OCI-LY7 (cell line): Measurements from ENCODE around the gene CLIC4. TPM values are rescaled to one million over a fixed set of nuclear protein-coding genes. Genes with fewer than 3 reads are reported as not detected.
A peak's percentile ranks its signal among the peaks of the same experiment; 100 is the strongest.

Source experiments
- BruUV-seq: library from RNA; stranded (reverse); fragments of 400-500 nt; replicated peaks from 2 replicates; lab custom pipeline; 2021; lab: Mats Ljungman, UMichigan
- CTCF ChIA-PET: fragments of 300-600 bp; sonication (Branson Sonifier 250); formaldehyde crosslinking; loops from one replicate; lab custom pipeline; 2022; ENCODE audit warnings: antibody characterized with exemption; ENCODE audit not compliant: unreplicated experiment; lab: Charles Lee
- POLR2A ChIA-PET: fragments of 300-600 bp; sonication (Branson Sonifier 250); formaldehyde crosslinking; loops from one replicate; lab custom pipeline; 2022; ENCODE audit warnings: antibody characterized with exemption; lab: Charles Lee
- DNase-seq: peaks from one replicate; pipeline ENCODE4 v3.0.0-alpha.2; 2015; ENCODE audit warnings: low spot score
- H2AFZ ChIP-seq: fragments of 200-600 bp; sonication (generic), shearing (Covaris generic); 2 replicates; pipeline ENCODE4 v1.6.1; 2014; ENCODE audit warnings: mild to moderate bottlenecking, antibody characterized with exemption, low read length, moderate library complexity
- H3K27ac ChIP-seq: fragments of 200-600 bp; sonication (generic); 2 replicates; pipeline ENCODE4 v1.5.1; 2014; ENCODE audit warnings: mixed run types, low read depth, mild to moderate bottlenecking, moderate library complexity, low read length, inconsistent platforms; ENCODE audit not compliant: poor library complexity, severe bottlenecking
- H3K36me3 ChIP-seq: fragments of 200-600 bp; sonication (generic); 2 replicates; pipeline ENCODE4 v1.6.1; 2014; ENCODE audit warnings: mild to moderate bottlenecking, antibody characterized with exemption, low read length, moderate library complexity, mixed read lengths; ENCODE audit not compliant: insufficient read depth
- H3K4me1 ChIP-seq: fragments of 200-600 bp; sonication (generic); 2 replicates; pipeline ENCODE4 v1.5.1; 2014; ENCODE audit warnings: mild to moderate bottlenecking, low read length; ENCODE audit not compliant: insufficient read depth, poor library complexity, severe bottlenecking
- H3K4me2 ChIP-seq: fragments of 200-600 bp; sonication (generic); 2 replicates; pipeline ENCODE4 v1.6.1; 2014; ENCODE audit warnings: mild to moderate bottlenecking, low read length
- H3K4me3 ChIP-seq: fragments of 200-600 bp; sonication (generic); 2 replicates; pipeline ENCODE4 v1.5.1; 2014; ENCODE audit warnings: mild to moderate bottlenecking, low read depth, low read length; ENCODE audit not compliant: poor library complexity, severe bottlenecking
- H3K79me2 ChIP-seq: fragments of 200-600 bp; sonication (generic); 2 replicates; pipeline ENCODE4 v1.6.1; 2016; ENCODE audit warnings: low read depth, mild to moderate bottlenecking, low read length, moderate library complexity, mixed read lengths; ENCODE audit not compliant: insufficient read depth
- H3K9me2 ChIP-seq: fragments of 200-600 bp; sonication (generic); 2 replicates; pipeline ENCODE4 v1.6.1; 2016; ENCODE audit warnings: mild to moderate bottlenecking, low read length, mixed read lengths; ENCODE audit not compliant: insufficient read depth
- H3K9me3 ChIP-seq: fragments of 200-600 bp; sonication (generic); 2 replicates; pipeline ENCODE4 v1.6.1; 2014; ENCODE audit warnings: mild to moderate bottlenecking, mixed run types, low read length, mixed read lengths
- H4K20me1 ChIP-seq: fragments of 200-600 bp; sonication (generic); 2 replicates; pipeline ENCODE4 v1.6.1; 2014; ENCODE audit warnings: mild to moderate bottlenecking, antibody characterized with exemption, low read length, moderate library complexity, mixed read lengths; ENCODE audit not compliant: insufficient read depth
- CTCF ChIP-seq: fragments of 200-600 bp; sonication (generic); conservative IDR thresholded peaks from 2 replicates; pipeline ENCODE4 v1.5.1; 2014; ENCODE audit warnings: mild to moderate bottlenecking, antibody characterized with exemption, low read length, moderate library complexity, mixed read lengths
- EZH2phosphoT487 ChIP-seq: fragments of 200-600 bp; sonication (generic); IDR thresholded peaks from 2 replicates; pipeline ENCODE4 v1.6.1; 2018; ENCODE audit warnings: low read depth, borderline replicate concordance, mild to moderate bottlenecking, mixed run types, antibody characterized with exemption, low read length, moderate library complexity, mixed read lengths
- intact Hi-C: fragments of 100-400 bp; cut with micrococcal nuclease; formaldehyde crosslinking; loops from one replicate; pipeline ENCODE4 v1.10.0; 2022; ENCODE audit not compliant: unreplicated experiment
- total RNA-seq, 2 experiments: library from RNA; depleted of rRNA in 1 of 2; stranded (reverse); fragments of >200 nt in 1 of 2; shearing (Covaris generic) in 1 of 2; gene quantifications; 2 replicates each; pipeline ENCODE4 v1.2.3, GENCODE V29; 2014 to 2022

The CLIC4 gene
- total RNA-seq, 2 experiments from 2014 or later: 35.5 to 116 TPM

- intact Hi-C loops: loop anchor here (2.0 to 10.0 kb wide), 5 partner anchors 55 to 1216 kb away; partner anchors contain the start of genes MACO1 and SYF2
- peak overlapping the region; percentile 72 for H3K4me2 ChIP-seq
- no peaks in the 10 kb centered on the region for H4K20me1 ChIP-seq
- no TSS peak for BruUV-seq
- peak overlapping the region; percentile 43 for H3K4me3 ChIP-seq
- peak; percentile 60 for DNase-seq
- CTCF ChIA-PET: no interaction called here
- peak overlapping the region; percentile 77 for H2AFZ ChIP-seq
- no peaks in the 10 kb centered on the region for H3K36me3 ChIP-seq
- H3K9me2 ChIP-seq: no peaks in the 10 kb centered on the region
- TF ChIP-seq CTCF (no peak), EZH2phosphoT487 (no peak)
- POLR2A ChIA-PET: interaction anchor here (2.4 kb wide), 1 partner anchor 45 kb away, joined by 5 read pairs; no protein-coding TSS in a partner anchor
- peaks cover 23% of the 10 kb centered on the region for H3K79me2 ChIP-seq
- peaks cover 48% of the 10 kb centered on the region for H3K4me1 ChIP-seq
- H3K9me3 ChIP-seq: no peaks in the 10 kb centered on the region
- peak overlapping the region; percentile 34 for H3K27ac ChIP-seq
Measured at GRCh38 chr1:24743404-24744211, 1.6 kb upstream of the CLIC4 start.

- H3K4me1 ChIP-seq: peaks cover 70% of the 10 kb centered on the region
- POLR2A ChIA-PET: interaction anchor here (0.6 to 2.4 kb wide), 10 partner anchors 15 to 1169 kb away, joined by 3 to 6 read pairs (median 4); no protein-coding TSS in a partner anchor
Measured at GRCh38 chr1:24745711-24746413, 615 bp downstream of the CLIC4 start.

More at GRCh38 chr1:24745711-24746413, 615 bp downstream of the CLIC4 start:
- no peaks in the 10 kb centered on the region for H3K9me2 ChIP-seq
- H3K27ac ChIP-seq: peak overlapping the region; percentile 93
- H2AFZ ChIP-seq: peak overlapping the region; percentile 27; the same call in 1 of the 2 replicates
- DNase-seq: peak; percentile 67
- peaks cover 12% of the 10 kb centered on the region for H3K36me3 ChIP-seq
- H3K4me2 ChIP-seq: peak overlapping the region; percentile 69
- no peak for TF ChIP-seq EZH2phosphoT487
- TF ChIP-seq CTCF: no peak
- peak overlapping the region; percentile 94 for H3K4me3 ChIP-seq
- no TSS peak for BruUV-seq
- H3K79me2 ChIP-seq: peaks cover 44% of the 10 kb centered on the region
- intact Hi-C loops: loop anchor here (1.0 to 10.0 kb wide), 6 partner anchors 57 to 689 kb away; partner anchors contain the start of genes MACO1 and SYF2
- CTCF ChIA-PET: interaction anchor here (0.8 kb wide), 1 partner anchor 15 kb away, joined by 3 read pairs; no protein-coding TSS in a partner anchor
- H4K20me1 ChIP-seq: no peaks in the 10 kb centered on the region
- no peaks in the 10 kb centered on the region for H3K9me3 ChIP-seq
